DMS153 (cell line): ENCODE measurements around the gene BARX1.
"Not testable (repeated sequence)": the region's sequence is repeated elsewhere in the genome, so short reads cannot be mapped to it uniquely, and the experiment has no call there.

Experiments
- DNase-seq: peaks from one replicate; lab custom pipeline; 2025; lab: John Stamatoyannopoulos, UW

Gene BARX1

GRCh38 chr9:93951655-93952118 lies 3.5 kb downstream of the BARX1 start:
- no peak for DNase-seq

GRCh38 chr9:93950619-93951601 lies 4.2 kb downstream of the BARX1 start:
- DNase-seq: peak; percentile 46

- DNase-seq: no peak
Observed at GRCh38 chr9:93949694-93950449, 5.3 kb downstream of the BARX1 start.

- no peak for DNase-seq
Observed at GRCh38 chr9:93949073-93949693, 6.0 kb downstream of the BARX1 start.

GRCh38 chr9:93948441-93949072 lies 6.6 kb downstream of the BARX1 start:
- no peak for DNase-seq

- DNase-seq: no peak
Observed at GRCh38 chr9:93947409-93948070, 7.6 kb downstream of the BARX1 start.

GRCh38 chr9:93946338-93946712 lies 8.8 kb downstream of the BARX1 start:
- no peak for DNase-seq

GRCh38 chr9:93945400-93946337 lies 9.5 kb downstream of the BARX1 start:
- DNase-seq: no peak

- DNase-seq: no peak
Observed at GRCh38 chr9:93944011-93944410, 11.1 kb downstream of the BARX1 start.

GRCh38 chr9:93942161-93942560 lies 13.0 kb downstream of the BARX1 start:
- DNase-seq: no peak

- DNase-seq: no peak
Observed at GRCh38 chr9:93941493-93941892, 13.7 kb downstream of the BARX1 start.

GRCh38 chr9:93940951-93941350 lies 14.2 kb downstream of the BARX1 start:
- DNase-seq: no peak

GRCh38 chr9:93939589-93939988 lies 15.6 kb downstream of the BARX1 start:
- not testable (repeated sequence) for DNase-seq

GRCh38 chr9:93937193-93937592 lies 18.0 kb downstream of the BARX1 start:
- DNase-seq: no peak

- no peak for DNase-seq
Observed at GRCh38 chr9:93931905-93932304, 23.2 kb downstream of the BARX1 start.

GRCh38 chr9:93930070-93930469 lies 25.1 kb downstream of the BARX1 start:
- DNase-seq: no peak

- DNase-seq: no peak
Observed at GRCh38 chr9:93929231-93929630, 25.9 kb downstream of the BARX1 start.

- no peak for DNase-seq
Observed at GRCh38 chr9:93922535-93922934, 32.6 kb downstream of the BARX1 start.

- DNase-seq: no peak
Observed at GRCh38 chr9:93920131-93920800, 34.9 kb downstream of the BARX1 start.

- DNase-seq: no peak
Observed at GRCh38 chr9:93918061-93918460, 37.1 kb downstream of the BARX1 start.
